ENCODE measurements around the gene WDR93.

The WDR93 gene

DNA sequence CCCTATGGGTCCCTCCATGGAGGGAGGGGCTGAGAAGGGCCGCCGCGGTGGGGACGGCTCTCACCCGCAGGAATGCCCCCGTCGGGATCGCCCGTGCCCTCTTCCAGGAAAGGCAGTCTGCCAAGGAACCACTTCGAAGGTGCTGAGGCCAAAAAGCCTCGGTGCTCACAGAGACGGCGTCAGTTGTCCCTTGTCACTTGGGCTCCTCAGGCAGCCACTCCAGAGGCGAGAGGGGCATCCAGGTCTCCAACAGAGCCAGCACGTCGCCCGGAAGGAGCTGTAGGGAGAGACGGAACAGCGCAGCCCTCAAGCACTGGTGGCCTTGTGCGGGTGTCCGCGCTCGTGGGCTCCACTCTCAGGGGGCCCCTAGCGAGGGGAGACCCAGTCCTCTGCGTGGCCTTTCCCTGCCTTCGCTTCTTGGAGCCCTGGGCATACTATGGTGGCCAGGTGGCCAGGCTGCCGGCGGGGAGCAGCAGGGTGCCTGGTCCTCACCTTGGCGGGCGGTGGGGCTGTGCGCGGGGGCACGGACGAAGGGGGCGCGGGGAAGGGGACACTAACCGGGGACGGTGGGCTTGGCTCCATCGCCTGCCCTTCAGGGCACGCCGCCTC lies 59.4 kb downstream of the WDR93 start:
- DNase-seq: peak; percentile 26

DNA sequence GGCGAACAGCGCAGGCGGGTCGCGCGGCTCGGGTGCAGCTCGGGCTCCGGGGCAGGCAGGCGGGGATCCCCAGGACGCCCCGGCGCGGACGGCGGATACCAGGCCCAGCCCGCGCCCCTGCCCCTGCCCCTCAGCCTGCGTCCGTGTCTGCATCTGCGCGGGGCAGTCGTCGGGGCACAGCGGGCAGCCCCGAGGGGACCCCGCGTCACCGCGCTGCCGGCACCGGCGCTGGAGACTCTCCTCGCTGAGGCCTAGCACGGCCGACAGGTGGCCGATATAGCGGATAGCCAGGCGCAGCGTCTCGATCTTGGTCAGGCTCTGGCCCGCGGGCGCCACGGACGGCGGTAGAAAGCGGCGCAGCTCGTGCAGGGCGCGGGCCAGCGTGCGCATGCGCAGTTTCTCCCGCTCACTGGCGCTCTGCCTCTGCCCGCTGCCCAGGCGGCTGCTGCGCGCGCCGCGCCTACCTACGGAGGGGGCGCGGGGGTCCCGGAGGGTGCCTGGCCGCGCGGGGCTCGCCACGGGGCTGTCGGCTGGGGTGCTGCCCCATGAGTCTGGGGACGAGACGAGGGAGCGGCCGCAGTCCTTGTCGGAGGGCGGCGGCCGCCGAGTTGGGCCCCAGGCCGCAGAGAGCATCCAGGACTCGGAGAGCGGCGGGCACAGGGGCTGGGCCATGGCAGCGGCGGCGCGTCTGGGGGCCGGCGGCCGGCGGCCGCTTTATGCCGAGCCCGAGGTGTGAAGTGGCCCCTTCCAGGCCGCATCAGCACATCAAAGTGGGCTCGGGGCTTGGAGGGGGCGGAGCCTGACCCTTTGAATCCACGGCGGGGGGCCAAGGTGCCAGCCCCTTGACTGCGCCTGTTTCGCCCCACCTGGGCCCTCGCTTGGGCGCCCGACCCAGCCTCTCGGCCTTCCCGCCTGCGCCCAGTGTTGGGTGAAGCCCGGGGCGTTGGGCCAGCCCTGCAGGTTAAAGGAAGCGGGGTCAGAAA lies 60.2 kb downstream of the WDR93 start, which contains the start of gene MESP1:
Gene MESP1, minus strand, starts transcription at position 690 of the 983 bp plus-strand sequence. Its CDS starts 18 bp downstream, at position 672.
- peak; percentile 92 for DNase-seq

DNA sequence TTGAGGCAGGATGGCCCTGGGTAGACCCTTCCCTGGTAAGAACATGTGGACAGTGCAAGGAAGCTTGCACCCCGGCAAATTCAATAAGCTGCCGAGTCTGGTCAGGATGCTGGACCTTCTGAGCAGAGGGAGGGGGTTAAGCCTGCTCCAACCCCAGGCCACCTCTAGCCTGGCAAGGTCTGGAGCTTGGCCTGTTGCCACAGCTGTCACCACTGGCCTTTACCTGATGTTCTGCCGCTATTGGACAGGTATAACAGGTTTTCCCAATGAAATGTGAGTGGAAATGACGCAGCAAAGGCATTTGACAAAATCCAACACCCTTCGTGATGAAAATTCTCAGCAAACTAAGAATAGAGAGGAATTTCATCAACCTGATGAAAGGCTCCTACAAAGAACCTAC lies 61.1 kb downstream of the WDR93 start:
- no peak for DNase-seq

DNA sequence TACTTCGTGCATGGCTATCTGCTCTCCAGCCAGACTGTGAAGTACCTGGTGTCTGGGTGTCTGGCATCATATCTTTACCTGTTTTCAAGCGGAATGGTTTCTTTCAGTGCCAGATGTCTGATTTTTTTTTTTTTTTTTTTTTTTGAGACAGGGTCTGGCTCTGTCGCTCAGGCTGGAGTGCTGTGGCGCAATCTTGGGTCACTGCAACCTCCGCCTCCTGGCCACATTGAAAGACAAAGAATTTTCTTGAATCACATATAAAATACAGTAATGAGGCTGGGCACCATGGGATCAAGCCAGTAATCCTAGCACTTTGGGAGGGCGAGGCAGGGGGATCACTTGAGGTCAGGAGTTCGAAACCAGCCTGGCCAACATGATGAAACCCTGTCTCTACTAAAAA lies 63.2 kb downstream of the WDR93 start:
- no peak for DNase-seq

DNA sequence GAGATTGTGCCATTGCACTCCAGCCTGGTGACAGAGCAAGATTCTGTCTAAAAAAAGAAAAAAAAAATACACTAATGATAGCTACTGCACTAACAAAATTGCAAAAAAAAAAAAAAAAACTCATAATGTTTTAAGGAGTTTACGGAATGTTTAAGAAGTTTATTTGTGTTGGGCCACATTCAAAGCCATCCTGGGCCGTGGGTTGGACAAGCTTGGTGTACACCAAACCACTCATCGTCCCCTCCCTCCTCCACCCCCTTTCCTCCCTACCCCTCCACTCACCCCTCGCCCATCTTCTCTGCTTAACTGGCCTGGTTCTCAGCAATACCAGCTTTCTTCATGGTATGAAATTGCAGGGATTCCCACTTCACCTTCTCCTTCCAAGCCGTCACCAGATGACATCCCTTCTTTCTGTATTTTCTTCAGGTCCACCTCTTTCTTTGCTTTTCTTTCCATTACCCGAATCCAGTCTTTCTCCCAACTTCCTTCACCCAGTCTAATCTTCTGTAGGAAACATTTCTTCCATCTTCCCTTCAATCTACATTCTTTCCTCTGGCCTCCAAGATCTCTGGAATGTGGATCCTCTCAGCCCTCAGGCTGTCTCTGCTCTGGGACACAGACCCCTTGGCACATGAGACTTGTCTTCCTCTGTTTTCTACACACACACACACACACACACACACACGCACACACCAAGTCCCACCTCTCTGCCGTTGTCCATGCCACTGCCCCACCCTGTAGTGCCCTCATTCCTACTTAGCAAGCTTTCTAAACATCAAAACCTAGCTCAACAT lies 63.9 kb downstream of the WDR93 start:
- no peak for DNase-seq

DNA sequence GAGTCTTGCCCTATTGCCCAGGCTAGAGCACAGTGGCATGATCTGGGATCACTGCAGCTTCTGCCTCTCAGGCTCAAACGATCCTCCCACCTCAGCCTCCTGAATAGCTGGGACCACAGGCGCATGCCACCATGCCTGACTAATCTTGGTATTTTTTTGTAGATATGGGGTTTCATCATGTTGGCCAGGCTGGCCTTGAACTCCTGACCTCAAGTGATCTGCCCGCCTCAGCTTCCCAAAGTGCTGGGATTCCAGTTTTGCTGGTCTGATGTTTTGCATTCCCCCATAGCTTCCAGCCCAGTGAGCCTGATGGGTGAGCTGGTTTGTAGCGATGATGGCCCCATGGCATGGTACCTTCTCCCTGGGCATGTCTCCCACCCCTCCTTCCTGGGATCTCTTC lies 65.1 kb downstream of the WDR93 start:
- no peak for DNase-seq

DNA sequence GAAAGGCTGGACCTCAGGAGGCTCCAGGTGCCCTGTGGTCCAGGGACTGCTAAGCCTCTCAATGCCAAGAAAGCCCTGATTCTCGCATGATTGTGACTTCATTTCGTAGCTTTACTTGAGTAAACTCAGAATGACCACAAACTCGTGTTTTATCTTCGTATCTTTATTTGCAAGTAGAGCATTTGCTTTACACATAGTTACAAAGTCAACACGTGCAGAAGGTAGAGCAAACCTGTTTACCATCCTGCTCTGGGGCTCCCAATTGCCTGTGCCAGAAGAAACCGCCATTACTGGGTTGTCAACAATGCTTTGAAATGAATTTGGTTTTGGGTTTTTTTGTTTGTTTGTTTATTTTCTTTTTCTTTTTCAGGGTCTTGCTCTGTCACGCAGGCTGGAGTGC lies 66.3 kb downstream of the WDR93 start:
- DNase-seq: no peak

DNA sequence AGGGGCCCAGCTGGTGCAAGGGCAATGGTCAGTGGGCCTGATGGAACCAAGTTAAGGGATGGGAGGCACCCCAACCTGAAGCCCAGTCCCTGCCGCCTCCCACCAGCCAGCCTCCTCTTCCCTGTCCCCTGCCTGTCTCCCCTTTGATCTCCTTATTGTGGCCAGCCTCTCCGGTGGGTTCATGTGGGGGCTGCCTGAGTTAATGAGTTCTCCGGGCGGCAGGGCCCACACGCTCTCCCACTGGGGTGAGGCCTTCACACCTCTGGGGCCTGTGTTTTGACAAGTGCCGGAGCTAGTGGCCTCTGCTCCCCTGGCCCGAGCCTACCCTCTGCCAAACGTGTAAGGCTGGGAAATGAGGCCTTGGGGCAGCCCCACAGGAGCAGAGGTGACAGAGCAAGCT lies 67.7 kb downstream of the WDR93 start:
- DNase-seq: no peak

DNA sequence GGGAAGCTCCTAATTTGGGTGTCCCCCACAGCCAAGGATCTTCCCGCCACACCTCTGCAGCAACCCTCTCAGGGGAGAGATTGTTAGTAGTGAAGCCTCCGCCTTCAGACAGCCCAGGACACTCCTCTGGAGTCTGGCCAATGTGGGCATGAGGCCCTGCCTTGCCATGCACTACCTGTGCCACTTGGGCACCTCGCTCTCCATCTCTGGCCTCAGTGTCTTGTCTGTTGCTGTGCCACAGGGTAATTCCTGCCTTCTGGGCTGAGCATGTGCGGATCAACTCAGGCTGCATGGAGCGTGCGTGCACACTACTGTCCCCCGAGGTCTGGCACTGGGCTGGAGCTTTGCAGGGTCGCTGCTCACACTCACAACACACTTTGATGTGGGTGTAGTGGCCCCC lies 68.4 kb downstream of the WDR93 start:
- no peak for DNase-seq

DNA sequence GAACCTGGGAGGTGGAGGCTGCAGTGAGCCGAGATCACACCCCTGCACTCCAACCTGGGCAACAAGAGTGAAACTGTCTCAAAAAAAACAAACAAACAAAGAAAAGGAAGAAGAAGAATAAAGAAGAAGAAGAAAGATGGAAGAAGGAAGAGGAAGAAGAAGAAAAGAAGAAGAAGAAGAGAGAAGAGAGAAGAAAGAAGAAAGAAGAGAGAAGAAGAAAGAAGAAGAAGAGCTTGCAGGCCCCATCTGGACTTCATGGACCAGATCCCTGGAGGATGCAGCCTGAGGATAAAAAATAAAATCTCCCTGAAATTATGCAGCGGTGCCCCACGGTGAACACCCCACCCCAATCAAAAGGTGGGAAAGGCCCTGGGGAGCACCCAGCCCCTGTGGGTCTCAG lies 69.2 kb downstream of the WDR93 start:
- DNase-seq: no peak

DNA sequence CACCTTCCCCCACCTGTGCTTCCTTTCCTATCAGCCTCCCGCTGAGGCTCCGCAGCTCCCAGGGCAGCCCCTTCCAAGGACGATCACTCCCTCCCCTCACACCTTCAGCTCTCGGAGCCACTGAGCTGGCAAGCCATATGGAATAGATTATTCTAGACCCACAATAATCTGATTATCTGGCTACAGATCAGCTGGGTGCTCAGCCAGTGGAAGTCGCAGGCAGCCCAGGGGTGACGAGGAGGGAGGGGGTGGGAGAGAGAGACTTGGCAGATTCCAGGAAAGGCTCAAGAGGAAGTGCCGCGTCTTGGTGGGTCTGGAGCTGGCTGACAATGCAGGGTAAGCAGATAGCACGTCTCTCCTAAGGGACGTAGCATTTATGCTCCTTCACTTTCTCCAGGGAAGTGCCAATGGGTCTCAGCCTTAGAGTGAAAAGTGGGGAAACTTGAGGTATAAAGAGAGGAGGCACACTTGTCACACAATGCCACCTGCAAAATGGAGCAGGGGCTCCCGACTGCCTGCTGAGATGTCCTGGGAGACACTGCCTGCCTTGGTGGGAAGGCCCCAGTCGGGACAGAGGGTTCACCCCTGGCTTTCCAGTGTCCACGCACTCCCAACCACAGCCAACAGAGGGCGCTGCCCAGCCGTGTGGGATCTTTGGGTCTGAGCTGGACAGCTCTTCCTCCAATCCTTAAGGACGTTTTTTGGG lies 69.8 kb downstream of the WDR93 start:
- peak; percentile 80 for DNase-seq

DNA sequence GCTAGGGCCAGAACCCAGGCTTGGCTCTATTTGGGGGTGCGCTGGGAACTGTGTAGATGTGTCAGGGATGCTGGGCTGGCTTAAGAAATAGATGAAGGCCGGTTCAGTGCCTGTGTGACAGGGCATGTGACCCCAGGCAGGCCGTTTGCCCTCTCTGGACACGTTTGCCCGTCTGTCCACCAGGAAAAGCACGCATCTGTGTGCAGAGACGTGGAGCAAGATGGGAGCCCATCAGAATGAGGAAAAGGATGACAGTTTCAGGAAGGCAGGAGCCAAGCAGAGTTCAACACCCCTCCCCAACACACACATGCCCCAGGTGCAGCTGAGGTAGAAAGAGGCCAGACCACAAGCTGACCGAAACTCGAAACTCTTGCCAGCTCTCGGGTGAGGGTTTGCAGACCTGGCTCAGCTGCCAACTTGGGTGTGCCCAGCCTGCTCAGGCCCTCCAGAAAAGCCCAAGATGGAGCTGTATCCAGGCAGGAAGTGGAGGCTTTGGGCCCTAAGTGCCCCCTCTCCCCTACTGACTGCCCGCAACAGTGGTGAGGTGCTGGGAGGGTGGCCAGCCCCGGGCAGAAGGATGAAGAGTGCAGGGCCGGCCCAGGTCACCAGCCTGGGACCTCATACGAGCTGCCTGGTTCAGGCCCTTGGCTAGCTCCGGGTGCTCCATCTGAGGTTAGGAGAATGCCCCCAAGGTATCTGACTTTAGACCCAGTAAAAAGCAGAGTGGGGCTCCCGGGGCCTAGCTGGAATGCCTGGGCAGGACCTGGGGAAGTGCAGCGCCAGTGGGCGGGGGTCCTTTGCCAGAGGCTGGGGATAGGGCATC lies 70.6 kb downstream of the WDR93 start:
- DNase-seq: no peak

DNA sequence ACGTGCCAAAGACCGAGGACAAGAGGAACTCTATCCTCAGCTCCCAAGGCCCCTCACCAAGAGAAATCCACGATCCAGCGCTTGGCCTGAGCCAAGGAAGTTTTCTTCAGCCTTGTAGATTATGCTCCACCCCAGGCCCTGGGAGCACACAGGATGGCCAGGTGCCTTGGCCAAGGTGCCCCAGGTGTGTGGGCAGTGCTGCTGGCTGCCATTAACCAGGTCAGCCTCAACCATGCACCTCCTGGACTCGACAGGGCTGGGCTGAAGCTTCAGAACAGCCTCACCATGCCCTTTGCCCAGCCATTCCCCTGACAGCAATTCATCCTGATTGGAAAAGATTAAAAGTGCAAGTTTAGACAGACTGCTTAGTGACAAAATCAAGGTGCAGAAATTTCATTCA lies 71.3 kb downstream of the WDR93 start:
- DNase-seq: no peak

DNA sequence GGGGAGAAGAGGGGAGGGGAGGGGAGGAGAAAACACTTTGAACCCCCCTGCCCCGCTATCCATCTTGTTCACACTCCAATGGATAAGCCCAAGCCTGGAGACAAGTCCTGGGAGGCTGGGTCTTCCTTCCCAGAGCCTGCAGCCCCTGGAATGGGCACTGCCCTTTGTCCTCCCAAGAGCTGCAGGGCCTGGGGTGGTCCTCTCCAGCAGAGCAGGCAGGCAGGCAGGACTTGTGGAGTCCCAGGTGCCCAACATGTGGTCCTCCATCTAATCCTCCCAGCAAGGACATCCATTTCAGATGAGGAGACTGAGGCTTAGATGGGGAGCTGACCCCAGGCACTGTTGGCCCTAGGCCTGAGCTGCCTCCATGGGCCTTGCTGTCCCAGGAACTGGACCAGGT lies 75.1 kb downstream of the WDR93 start:
- no peak for DNase-seq

DNA sequence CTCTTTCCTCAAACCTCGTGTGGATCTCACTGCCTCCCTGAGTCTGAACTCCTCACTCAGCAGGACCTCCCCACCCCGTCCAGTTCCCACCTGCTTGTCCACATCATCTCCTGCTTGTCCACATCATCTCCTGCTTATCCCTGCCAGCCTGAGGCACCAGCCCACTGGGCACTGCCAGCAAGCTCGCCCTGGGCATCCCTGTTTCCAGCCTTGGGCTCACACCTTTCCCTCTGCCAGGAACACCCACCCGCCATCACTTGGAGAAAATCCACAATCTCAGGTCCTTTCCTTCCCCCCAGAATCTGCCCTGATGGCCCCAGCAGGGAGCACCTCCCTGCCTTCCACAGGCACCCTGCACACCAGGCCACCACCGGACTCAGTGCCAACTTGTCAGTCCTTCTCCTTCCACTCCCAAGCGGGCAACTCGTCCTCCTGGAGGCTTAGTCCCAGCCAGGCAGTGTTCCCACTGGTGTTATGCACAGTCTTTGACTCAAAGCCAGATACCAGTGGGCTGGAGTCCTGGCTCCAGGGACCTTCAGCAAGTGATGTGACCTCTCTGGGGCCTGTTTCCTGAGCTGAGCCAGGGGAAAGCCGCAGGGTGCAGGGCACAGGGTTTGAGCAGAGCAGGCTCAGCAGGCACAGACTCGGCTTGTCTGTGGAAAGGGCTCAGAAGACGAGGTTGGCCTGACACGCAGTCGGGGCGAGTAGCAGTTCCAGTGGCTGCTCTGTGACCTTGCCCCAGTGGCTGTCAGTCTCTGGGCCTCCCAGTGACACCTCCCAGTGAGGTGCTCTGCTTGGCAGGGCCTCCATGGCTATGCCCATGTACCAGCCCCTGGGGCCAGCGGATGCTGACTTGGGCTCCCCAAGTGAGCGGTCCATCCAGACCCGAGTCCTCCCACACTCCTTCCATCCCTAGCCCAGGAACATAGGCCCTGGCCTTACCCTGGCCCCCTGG lies 76.0 kb downstream of the WDR93 start:
- no peak for DNase-seq

DNA sequence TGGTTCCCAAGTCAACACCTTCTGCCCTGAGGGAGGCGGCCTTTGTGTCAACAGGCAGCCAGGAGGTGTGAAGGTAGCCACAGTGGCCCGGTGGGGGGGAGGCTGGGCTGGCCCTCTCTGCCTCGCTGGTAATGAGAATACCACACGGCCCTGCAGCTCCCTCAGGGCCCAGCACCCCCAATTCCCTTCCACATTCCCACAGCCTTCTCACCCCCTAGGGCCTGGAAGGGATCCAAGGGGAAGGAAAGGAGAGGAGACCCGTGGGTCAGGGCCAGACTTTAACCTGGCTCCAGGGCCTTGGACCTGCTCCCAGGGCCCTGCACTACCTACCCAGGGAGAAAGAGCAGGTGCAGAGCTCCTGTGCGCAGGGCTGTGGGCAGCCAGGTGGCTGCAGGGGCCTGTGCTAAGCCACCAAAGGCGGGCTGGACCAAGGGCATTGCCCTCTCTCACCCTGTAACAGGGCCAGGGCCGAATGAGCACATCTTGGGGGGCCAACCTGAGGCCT lies 76.9 kb downstream of the WDR93 start:
- no peak for DNase-seq

DNA sequence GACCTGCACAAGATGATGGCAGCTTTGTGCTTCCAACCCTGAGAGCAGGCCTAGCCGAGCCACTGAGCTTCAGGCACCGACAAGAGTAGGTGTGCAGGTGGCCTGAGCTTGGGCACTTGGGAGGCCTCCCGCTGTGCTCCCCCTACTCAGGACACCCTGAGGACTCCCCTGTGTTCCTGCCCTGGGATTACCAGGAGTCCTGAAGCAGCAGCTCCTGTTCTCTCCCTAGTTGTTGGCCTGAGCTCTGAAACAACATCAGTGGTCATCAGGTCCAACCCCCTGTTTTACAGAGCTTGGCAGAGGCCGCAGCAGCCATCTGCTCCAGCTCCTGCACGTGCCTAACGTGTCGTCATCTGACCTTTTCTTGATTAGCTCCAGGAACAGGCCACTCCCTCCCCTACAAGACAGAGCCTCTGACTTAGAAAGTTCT lies 77.5 kb downstream of the WDR93 start:
- no peak for DNase-seq

DNA sequence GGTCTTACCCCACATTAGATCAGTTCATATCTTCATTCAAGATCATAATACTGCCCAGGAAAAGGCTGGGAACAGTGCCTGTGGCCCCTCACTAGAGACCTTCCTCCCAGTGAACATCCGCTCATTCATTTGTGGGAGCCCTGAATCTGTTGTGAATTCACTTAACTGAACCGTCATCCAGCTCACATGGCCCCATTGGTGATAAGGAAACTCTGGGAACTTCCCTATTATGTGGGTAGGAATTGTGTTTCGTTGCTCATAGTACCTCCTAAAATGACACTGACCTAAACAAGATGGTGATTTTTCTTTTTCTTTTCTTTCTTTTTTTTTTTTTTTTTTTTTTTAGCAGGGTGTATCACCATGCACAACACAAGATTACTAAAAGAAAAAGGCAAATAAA lies 78.8 kb downstream of the WDR93 start:
- DNase-seq: no peak

DNA sequence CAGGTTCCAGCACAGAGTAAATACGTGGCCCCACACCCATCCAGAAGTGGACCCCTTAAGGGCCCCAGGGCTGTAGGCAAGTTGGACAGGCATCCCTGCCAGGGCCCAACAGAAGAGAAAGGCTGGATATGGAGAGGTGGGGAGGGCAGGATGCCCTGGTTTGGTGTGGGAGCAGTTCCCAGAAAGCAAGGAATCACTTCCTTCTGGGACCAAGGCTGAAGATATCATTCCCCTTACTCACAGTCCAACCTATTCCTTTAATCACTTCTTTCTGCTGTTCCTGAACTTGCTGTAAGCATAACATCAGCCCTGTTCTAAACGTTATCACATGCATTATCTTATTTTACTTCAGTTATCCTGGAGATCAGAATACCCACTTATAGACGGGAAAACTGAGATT lies 79.4 kb downstream of the WDR93 start:
- no peak for DNase-seq

DNA sequence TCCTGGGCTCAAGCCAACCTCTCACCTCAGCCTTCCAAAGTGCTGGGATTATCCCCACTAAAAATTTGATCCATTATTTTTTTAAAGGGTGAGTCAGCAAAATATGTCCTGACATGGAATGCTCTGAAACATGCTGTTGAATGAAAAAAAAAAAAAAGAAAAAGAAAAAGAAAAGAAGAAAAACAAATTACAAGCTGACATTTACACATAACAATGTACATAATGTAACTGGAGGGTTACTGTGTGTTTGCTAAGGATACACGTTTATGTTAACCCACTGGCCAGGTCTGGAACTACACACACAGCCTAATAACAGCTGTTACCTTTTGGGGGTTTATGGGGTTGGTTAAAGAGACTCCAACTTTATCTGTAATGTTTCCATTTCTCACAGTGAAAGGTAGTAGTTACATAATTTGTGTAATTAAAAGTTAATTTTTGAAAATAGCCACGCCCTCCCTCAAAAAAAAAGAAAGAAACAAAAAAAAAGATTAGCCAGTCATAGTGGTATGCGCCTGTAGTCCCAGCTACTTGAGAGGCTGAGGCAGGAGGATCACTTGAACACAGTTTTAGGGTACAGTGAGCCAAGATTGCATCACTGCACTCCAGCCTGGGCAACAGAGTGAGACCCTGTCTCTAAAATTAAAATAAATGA lies 82.4 kb downstream of the WDR93 start:
- DNase-seq: no peak
